ENCODE results near the gene RAD52.
"Not testable (repeated sequence)": the region's sequence is repeated elsewhere in the genome, so short reads cannot be mapped to it uniquely, and the experiment has no call there.

RAD52 gene

GRCh38 chr12:955939-956338 is 6.4 kb upstream of the RAD52 start:
- Histone ChIP-seq H3K27me3 (ENCODE audit: control insufficient read depth, insufficient read depth, low read length) (no peaks in the 10 kb centered on the region), H3K36me3 (ENCODE audit: control insufficient read depth, insufficient read depth, low read length) (no peaks in the 10 kb centered on the region), H3K9ac (ENCODE audit: low read length) (no peak overlapping the region), H3K9me3 (ENCODE audit: control insufficient read depth, low read length) (no peaks in the 10 kb centered on the region), H3K4me3 (ENCODE audit: low read length) (no peak overlapping the region), H3K4me1 (ENCODE audit: control insufficient read depth, insufficient read depth, low read length) (peaks cover 5% of the 10 kb centered on the region)

- Histone ChIP-seq H3K4me1 (ENCODE audit: control insufficient read depth, insufficient read depth, low read length) (peaks cover 5% of the 10 kb centered on the region), H3K9ac (ENCODE audit: low read length) (no peak overlapping the region), H3K9me3 (ENCODE audit: control insufficient read depth, low read length) (no peaks in the 10 kb centered on the region), H3K4me3 (ENCODE audit: low read length) (no peak overlapping the region), H3K27me3 (ENCODE audit: control insufficient read depth, insufficient read depth, low read length) (no peaks in the 10 kb centered on the region), H3K36me3 (ENCODE audit: control insufficient read depth, insufficient read depth, low read length) (no peaks in the 10 kb centered on the region)
Measured at GRCh38 chr12:954741-955140, 5.2 kb upstream of the RAD52 start.

GRCh38 chr12:953776-954175 is 4.3 kb upstream of the RAD52 start:
- Histone ChIP-seq H3K4me3 (ENCODE audit: low read length) (no peak overlapping the region), H3K4me1 (ENCODE audit: control insufficient read depth, insufficient read depth, low read length) (peaks cover 5% of the 10 kb centered on the region), H3K36me3 (ENCODE audit: control insufficient read depth, insufficient read depth, low read length) (no peaks in the 10 kb centered on the region), H3K9me3 (ENCODE audit: control insufficient read depth, low read length) (no peaks in the 10 kb centered on the region), H3K27me3 (ENCODE audit: control insufficient read depth, insufficient read depth, low read length) (no peaks in the 10 kb centered on the region), H3K9ac (ENCODE audit: low read length) (no peak overlapping the region)

GRCh38 chr12:951176-951575 is 1.7 kb upstream of the RAD52 start:
- Histone ChIP-seq H3K4me3 (ENCODE audit: low read length) (no peak overlapping the region), H3K36me3 (ENCODE audit: control insufficient read depth, insufficient read depth, low read length) (no peaks in the 10 kb centered on the region), H3K9ac (ENCODE audit: low read length) (no peak overlapping the region), H3K4me1 (ENCODE audit: control insufficient read depth, insufficient read depth, low read length) (peaks cover 10% of the 10 kb centered on the region), H3K9me3 (ENCODE audit: control insufficient read depth, low read length) (no peaks in the 10 kb centered on the region), H3K27me3 (ENCODE audit: control insufficient read depth, insufficient read depth, low read length) (no peaks in the 10 kb centered on the region)

- H3K9me3 ChIP-seq (ENCODE audit: control insufficient read depth, low read length) = no peaks in the 10 kb centered on the region
- H3K36me3 ChIP-seq (ENCODE audit: control insufficient read depth, insufficient read depth, low read length) = no peaks in the 10 kb centered on the region
- H3K4me3 ChIP-seq (ENCODE audit: low read length) = no peak overlapping the region
- no peak overlapping the region for H3K9ac ChIP-seq (ENCODE audit: low read length)
- H3K27me3 ChIP-seq (ENCODE audit: control insufficient read depth, insufficient read depth, low read length) = no peaks in the 10 kb centered on the region
- peaks cover 10% of the 10 kb centered on the region for H3K4me1 ChIP-seq (ENCODE audit: control insufficient read depth, insufficient read depth, low read length)
Measured at GRCh38 chr12:948238-948637, 1.3 kb downstream of the RAD52 start.

- H3K9me3 ChIP-seq (ENCODE audit: control insufficient read depth, low read length) = no peaks in the 10 kb centered on the region
- H3K36me3 ChIP-seq (ENCODE audit: control insufficient read depth, insufficient read depth, low read length) = no peaks in the 10 kb centered on the region
- H3K4me1 ChIP-seq (ENCODE audit: control insufficient read depth, insufficient read depth, low read length) = peaks cover 10% of the 10 kb centered on the region
- H3K9ac ChIP-seq (ENCODE audit: low read length) = no peak overlapping the region
- no peak overlapping the region for H3K4me3 ChIP-seq (ENCODE audit: low read length)
- no peaks in the 10 kb centered on the region for H3K27me3 ChIP-seq (ENCODE audit: control insufficient read depth, insufficient read depth, low read length)
Measured at GRCh38 chr12:946631-947030, 2.9 kb downstream of the RAD52 start.

- H3K9ac ChIP-seq (ENCODE audit: low read length) = no peak overlapping the region
- H3K4me1 ChIP-seq (ENCODE audit: control insufficient read depth, insufficient read depth, low read length) = peaks cover 8% of the 10 kb centered on the region
- H3K36me3 ChIP-seq (ENCODE audit: control insufficient read depth, insufficient read depth, low read length) = no peaks in the 10 kb centered on the region
- H3K27me3 ChIP-seq (ENCODE audit: control insufficient read depth, insufficient read depth, low read length) = no peaks in the 10 kb centered on the region
- H3K4me3 ChIP-seq (ENCODE audit: low read length) = no peak overlapping the region
- no peaks in the 10 kb centered on the region for H3K9me3 ChIP-seq (ENCODE audit: control insufficient read depth, low read length)
Measured at GRCh38 chr12:946212-946611, 3.3 kb downstream of the RAD52 start.

- Histone ChIP-seq H3K9ac (ENCODE audit: low read length) (no peak overlapping the region), H3K27me3 (ENCODE audit: control insufficient read depth, insufficient read depth, low read length) (no peaks in the 10 kb centered on the region), H3K36me3 (ENCODE audit: control insufficient read depth, insufficient read depth, low read length) (no peaks in the 10 kb centered on the region)
Measured at GRCh38 chr12:944211-944610, 5.3 kb downstream of the RAD52 start.

GRCh38 chr12:943051-943450 is 6.4 kb downstream of the RAD52 start:
- Histone ChIP-seq H3K9me3 (ENCODE audit: control insufficient read depth, low read length) (no peaks in the 10 kb centered on the region), H3K4me1 (ENCODE audit: control insufficient read depth, insufficient read depth, low read length) (no peaks in the 10 kb centered on the region), H3K4me3 (ENCODE audit: low read length) (no peak overlapping the region), H3K9ac (ENCODE audit: low read length) (no peak overlapping the region), H3K36me3 (ENCODE audit: control insufficient read depth, insufficient read depth, low read length) (no peaks in the 10 kb centered on the region), H3K27me3 (ENCODE audit: control insufficient read depth, insufficient read depth, low read length) (no peaks in the 10 kb centered on the region)

More at GRCh38 chr12:944211-944610, 5.3 kb downstream of the RAD52 start:
- no peak overlapping the region for H3K4me3 ChIP-seq (ENCODE audit: low read length)
- peaks cover 5% of the 10 kb centered on the region for H3K4me1 ChIP-seq (ENCODE audit: control insufficient read depth, insufficient read depth, low read length)
- H3K9me3 ChIP-seq (ENCODE audit: control insufficient read depth, low read length) = no peaks in the 10 kb centered on the region

GRCh38 chr12:938810-939209 is 10.7 kb downstream of the RAD52 start:
- no peaks in the 10 kb centered on the region for H3K27me3 ChIP-seq (ENCODE audit: control insufficient read depth, insufficient read depth, low read length)
- H3K9ac ChIP-seq (ENCODE audit: low read length) = no peak overlapping the region
- H3K36me3 ChIP-seq (ENCODE audit: control insufficient read depth, insufficient read depth, low read length) = no peaks in the 10 kb centered on the region
- no peaks in the 10 kb centered on the region for H3K9me3 ChIP-seq (ENCODE audit: control insufficient read depth, low read length)
- no peaks in the 10 kb centered on the region for H3K4me1 ChIP-seq (ENCODE audit: control insufficient read depth, insufficient read depth, low read length)
- no peak overlapping the region for H3K4me3 ChIP-seq (ENCODE audit: low read length)

- no peaks in the 10 kb centered on the region for H3K27me3 ChIP-seq (ENCODE audit: control insufficient read depth, insufficient read depth, low read length)
- H3K9ac ChIP-seq (ENCODE audit: low read length) = no peak overlapping the region
- no peaks in the 10 kb centered on the region for H3K4me1 ChIP-seq (ENCODE audit: control insufficient read depth, insufficient read depth, low read length)
- H3K4me3 ChIP-seq (ENCODE audit: low read length) = no peak overlapping the region
- H3K9me3 ChIP-seq (ENCODE audit: control insufficient read depth, low read length) = no peaks in the 10 kb centered on the region
- H3K36me3 ChIP-seq (ENCODE audit: control insufficient read depth, insufficient read depth, low read length) = no peaks in the 10 kb centered on the region
Measured at GRCh38 chr12:936377-937345, 12.8 kb downstream of the RAD52 start.

GRCh38 chr12:935891-936290 is 13.6 kb downstream of the RAD52 start:
- not testable (repeated sequence) for H3K36me3 ChIP-seq (ENCODE audit: control insufficient read depth, insufficient read depth, low read length); H3K4me3 ChIP-seq (ENCODE audit: low read length)

More at GRCh38 chr12:935891-936290, 13.6 kb downstream of the RAD52 start:
- H3K27me3 ChIP-seq (ENCODE audit: control insufficient read depth, insufficient read depth, low read length); H3K9me3 ChIP-seq (ENCODE audit: control insufficient read depth, low read length); H3K4me1 ChIP-seq (ENCODE audit: control insufficient read depth, insufficient read depth, low read length); H3K9ac ChIP-seq (ENCODE audit: low read length): not testable (repeated sequence)

Data from mucosa of stomach (tissue), 1 donor.